OCI-LY7 (cell line): Measurements from ENCODE around the gene PHAF1.

Source experiments
- CTCF ChIP-seq: fragments of 200-600 bp; sonication (generic); conservative IDR thresholded peaks from 2 replicates; pipeline ENCODE4 v1.5.1; 2014; ENCODE audit warnings: mild to moderate bottlenecking, antibody characterized with exemption, low read length, moderate library complexity, mixed read lengths
- EZH2phosphoT487 ChIP-seq: fragments of 200-600 bp; sonication (generic); IDR thresholded peaks from 2 replicates; pipeline ENCODE4 v1.6.1; 2018; ENCODE audit warnings: low read depth, borderline replicate concordance, mild to moderate bottlenecking, mixed run types, antibody characterized with exemption, low read length, moderate library complexity, mixed read lengths

DNA sequence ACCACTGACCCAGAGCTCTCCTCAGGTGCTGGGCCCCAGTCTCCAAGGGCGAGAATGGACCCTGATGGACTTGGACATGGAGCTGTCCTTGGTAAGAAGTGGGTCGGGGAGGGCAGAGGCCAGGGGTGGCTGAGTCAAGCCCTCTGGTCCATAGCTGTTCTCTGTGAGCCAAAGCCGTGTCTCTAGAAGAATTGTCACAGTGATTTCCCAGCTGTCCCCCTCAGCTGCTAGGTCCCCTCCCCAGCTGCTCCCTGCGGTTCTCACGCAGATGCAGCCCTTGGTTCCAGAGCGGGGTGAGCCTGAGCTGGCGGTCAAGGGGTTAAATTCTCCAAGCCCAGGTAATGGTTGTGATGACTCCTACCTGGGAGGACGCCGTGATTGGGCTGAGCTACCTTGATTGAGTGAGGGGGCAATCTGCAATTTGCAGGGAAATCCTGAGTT, 59.3 kb downstream of the PHAF1 start:
- no peak for TF ChIP-seq CTCF
- TF ChIP-seq EZH2phosphoT487 = no peak
